Stimulated activated CD4-positive, alpha-beta T cell treated with anti-CD3 and anti-CD28 coated beads, Interleukin-2, amount 100 ng/mL, for 48 hours (primary cell): ENCODE data around the gene OR6V1.
"Not testable (repeated sequence)": the region's sequence is repeated elsewhere in the genome, so short reads cannot be mapped to it uniquely, and the experiment has no call there.

Experiments
- DNase-seq, 2 donors: peaks; one replicate each; pipeline ENCODE4 v3.0.0-alpha.2; 2020

OR6V1 gene

GRCh38 chr7:143043391-143043790, 8.8 kb upstream of the OR6V1 start:
- no peak for DNase-seq

- no peak for DNase-seq
Observed at GRCh38 chr7:143046426-143046851, 5.7 kb upstream of the OR6V1 start.

GRCh38 chr7:143047326-143047725, 4.8 kb upstream of the OR6V1 start:
- DNase-seq, result no peak

- no peak for DNase-seq
Observed at GRCh38 chr7:143048827-143049226, 3.3 kb upstream of the OR6V1 start.

- DNase-seq, result no peak
Observed at GRCh38 chr7:143049362-143049761, 2.8 kb upstream of the OR6V1 start.

GRCh38 chr7:143050931-143051330, 1.2 kb upstream of the OR6V1 start:
- no peak for DNase-seq

GRCh38 chr7:143054621-143055020, 2.5 kb downstream of the OR6V1 start:
- no peak for DNase-seq

- no peak for DNase-seq
Observed at GRCh38 chr7:143055754-143056153, 3.6 kb downstream of the OR6V1 start.

- no peak for DNase-seq
Observed at GRCh38 chr7:143063741-143064140, 11.6 kb downstream of the OR6V1 start.

- DNase-seq, result no peak
Observed at GRCh38 chr7:143068446-143068845, 16.3 kb downstream of the OR6V1 start.

- no peak for DNase-seq
Observed at GRCh38 chr7:143069912-143070500, 17.9 kb downstream of the OR6V1 start.

GRCh38 chr7:143073556-143073955, 21.4 kb downstream of the OR6V1 start:
- no peak for DNase-seq

- DNase-seq, result no peak
Observed at GRCh38 chr7:143074141-143074540, 22.0 kb downstream of the OR6V1 start.

GRCh38 chr7:143085109-143085508, 33.0 kb downstream of the OR6V1 start:
- no peak for DNase-seq

GRCh38 chr7:143085610-143086009, 33.5 kb downstream of the OR6V1 start:
- DNase-seq, result not testable (repeated sequence)

- not testable (repeated sequence) for DNase-seq
Observed at GRCh38 chr7:143088549-143089231, 36.5 kb downstream of the OR6V1 start.

GRCh38 chr7:143096146-143096545, 44.0 kb downstream of the OR6V1 start:
- DNase-seq, result no peak

- DNase-seq, result not testable (repeated sequence)
Observed at GRCh38 chr7:143099579-143099978, 47.4 kb downstream of the OR6V1 start.
